ENCODE results near the gene PSAT1.

The PSAT1 gene

GRCh38 chr9:78294290-78295176, 2.4 kb upstream of the PSAT1 start:
- DNase-seq = no peak

- no peak for DNase-seq
Observed at GRCh38 chr9:78295177-78295575, 1.7 kb upstream of the PSAT1 start.

- no peak for DNase-seq
Observed at GRCh38 chr9:78295731-78296130, 1.2 kb upstream of the PSAT1 start.

GRCh38 chr9:78296201-78296892, 578 bp upstream of the PSAT1 start:
- peak; percentile 80 for DNase-seq

GRCh38 chr9:78297672-78297961, 692 bp downstream of the PSAT1 start:
- DNase-seq = no peak

GRCh38 chr9:78298046-78298765, 1.3 kb downstream of the PSAT1 start:
- DNase-seq = peak; percentile 71

- peak; percentile 25 for DNase-seq
Observed at GRCh38 chr9:78300209-78300608, 3.3 kb downstream of the PSAT1 start.

GRCh38 chr9:78301466-78301865, 4.5 kb downstream of the PSAT1 start:
- peak; percentile 1 for DNase-seq

- DNase-seq = no peak
Observed at GRCh38 chr9:78303377-78304062, 6.6 kb downstream of the PSAT1 start.

GRCh38 chr9:78304357-78304756, 7.4 kb downstream of the PSAT1 start:
- no peak for DNase-seq

- DNase-seq = no peak
Observed at GRCh38 chr9:78306222-78307076, 9.5 kb downstream of the PSAT1 start.

GRCh38 chr9:78307360-78307759, 10.4 kb downstream of the PSAT1 start:
- no peak for DNase-seq

- no peak for DNase-seq
Observed at GRCh38 chr9:78309066-78309465, 12.1 kb downstream of the PSAT1 start.

- no peak for DNase-seq
Observed at GRCh38 chr9:78311075-78311474, 14.2 kb downstream of the PSAT1 start.

- DNase-seq = no peak
Observed at GRCh38 chr9:78311886-78312524, 15.1 kb downstream of the PSAT1 start.

- DNase-seq = no peak
Observed at GRCh38 chr9:78314550-78314949, 17.6 kb downstream of the PSAT1 start.

- peak; percentile 74 for DNase-seq
Observed at GRCh38 chr9:78314953-78315870, 18.3 kb downstream of the PSAT1 start.

- no peak for DNase-seq
Observed at GRCh38 chr9:78316166-78316892, 19.4 kb downstream of the PSAT1 start.

GRCh38 chr9:78319197-78320029, 22.5 kb downstream of the PSAT1 start:
- no peak for DNase-seq
